ENCODE measurements around the gene BBS1.

GRCh38 chr11:66530927-66531709 is 20.7 kb downstream of the BBS1 start:
- TF ChIP-seq CTCF (conservative IDR thresholded peaks at IDR 0.05; ENCODE audit: low read length) (no peak), EZH2phosphoT487 (IDR thresholded peaks at IDR 0.05; ENCODE audit: borderline replicate concordance, low read depth, low read length) (no peak)
